GM21528 (cell line): Measurements from ENCODE around the gene CEACAM3.
"Not testable (repeated sequence)": the region's sequence is repeated elsewhere in the genome, so short reads cannot be mapped to it uniquely, and the experiment has no call there.

Experiments
- ATAC-seq: cut with Tn5 transposase; IDR thresholded peaks from one replicate; pipeline ENCODE4 v1.9.1; 2021; ENCODE audit warnings: mild to moderate bottlenecking, moderate library complexity; ENCODE audit not compliant: unreplicated experiment, low FRiP score

The CEACAM3 gene

DNA sequence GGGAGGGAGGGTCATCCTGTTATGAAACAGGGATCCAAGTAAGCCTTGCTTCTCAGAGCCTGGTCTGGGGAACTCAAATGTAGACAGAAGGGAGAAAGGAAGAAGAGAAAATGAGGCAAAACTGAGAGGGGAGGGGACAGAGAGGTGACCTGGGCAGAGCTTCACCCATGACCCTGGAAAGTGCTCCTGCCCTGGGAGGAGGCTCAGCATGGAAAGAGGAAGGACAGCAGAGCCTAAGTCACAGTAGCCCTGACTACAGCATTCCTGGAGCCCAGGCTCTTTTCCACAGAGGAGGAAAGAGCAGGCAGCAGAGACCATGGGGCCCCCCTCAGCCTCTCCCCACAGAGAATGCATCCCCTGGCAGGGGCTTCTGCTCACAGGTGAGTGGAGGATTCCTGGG, at the start of gene CEACAM3:
Gene CEACAM3 (plus strand): TSS at position 226 of the 400 bp plus-strand sequence. CDS start 91 bp downstream, at position 317.
- no peak for ATAC-seq

GRCh38 chr19:41746593-41747227, 49.7 kb upstream of the CEACAM3 start:
- no peak for ATAC-seq

GRCh38 chr19:41748012-41748411, 48.4 kb upstream of the CEACAM3 start:
- ATAC-seq, result no peak

GRCh38 chr19:41750248-41751134, 45.9 kb upstream of the CEACAM3 start:
- not testable (repeated sequence) for ATAC-seq

- no peak for ATAC-seq
Observed at GRCh38 chr19:41753159-41753558, 43.2 kb upstream of the CEACAM3 start.

DNA sequence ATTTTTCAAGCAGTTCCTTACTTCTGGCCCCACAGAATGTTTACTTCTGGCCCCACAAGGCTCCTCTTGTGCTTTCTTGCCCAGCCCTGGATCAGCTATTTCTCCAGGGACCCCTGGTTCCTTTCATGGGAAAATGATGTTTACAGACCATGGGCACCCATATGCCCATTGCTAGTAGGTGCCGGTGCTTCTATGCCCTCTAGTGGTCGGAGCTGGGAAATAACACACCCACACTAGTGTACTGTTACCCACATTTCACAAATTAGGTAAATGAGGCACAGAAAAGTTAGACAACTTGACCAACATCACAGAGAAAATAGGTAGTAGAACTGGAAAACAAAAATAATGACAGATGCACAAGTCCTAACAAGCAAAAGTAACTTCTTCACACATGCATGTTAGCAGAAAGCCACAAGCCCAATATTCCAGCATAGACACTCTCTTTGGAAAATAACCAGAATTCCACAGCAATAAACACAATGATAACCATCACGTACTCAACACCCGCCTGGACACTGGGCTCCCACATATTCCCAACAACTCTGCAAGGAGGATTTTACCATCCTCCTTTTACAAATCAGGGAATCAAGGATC, 42.4 kb upstream of the CEACAM3 start:
- ATAC-seq, result no peak

DNA sequence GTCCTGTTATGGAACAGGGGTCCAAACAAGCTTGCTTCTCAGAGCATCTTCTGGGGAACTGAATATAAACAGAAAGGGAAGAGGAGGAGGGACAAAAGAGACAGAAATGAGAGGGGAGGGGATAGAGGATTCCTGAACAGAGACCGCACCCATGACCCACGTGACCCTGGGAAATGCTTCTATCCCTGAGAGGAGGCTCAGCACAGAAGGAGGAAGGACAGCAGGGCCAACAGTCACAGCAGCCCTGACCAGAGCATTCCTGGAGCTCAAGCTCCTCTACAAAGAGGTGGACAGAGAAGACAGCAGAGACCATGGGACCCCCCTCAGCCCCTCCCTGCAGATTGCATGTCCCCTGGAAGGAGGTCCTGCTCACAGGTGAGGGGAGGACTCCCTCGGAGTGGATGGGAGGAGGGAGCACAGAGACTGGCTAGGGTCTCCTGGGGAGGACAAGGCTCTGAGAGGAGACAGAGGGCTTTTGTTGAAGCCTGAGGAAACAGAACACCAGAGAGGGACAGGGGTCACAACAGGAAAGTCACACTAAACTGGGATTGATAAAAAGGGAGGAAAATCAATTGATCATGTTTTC, 41.0 kb upstream of the CEACAM3 start, which contains the start of gene CEACAM6:
Gene CEACAM6 (plus strand): TSS at position 203 of the 586 bp plus-strand sequence. CDS start 109 bp downstream, at position 312.
- ATAC-seq, result no peak

DNA sequence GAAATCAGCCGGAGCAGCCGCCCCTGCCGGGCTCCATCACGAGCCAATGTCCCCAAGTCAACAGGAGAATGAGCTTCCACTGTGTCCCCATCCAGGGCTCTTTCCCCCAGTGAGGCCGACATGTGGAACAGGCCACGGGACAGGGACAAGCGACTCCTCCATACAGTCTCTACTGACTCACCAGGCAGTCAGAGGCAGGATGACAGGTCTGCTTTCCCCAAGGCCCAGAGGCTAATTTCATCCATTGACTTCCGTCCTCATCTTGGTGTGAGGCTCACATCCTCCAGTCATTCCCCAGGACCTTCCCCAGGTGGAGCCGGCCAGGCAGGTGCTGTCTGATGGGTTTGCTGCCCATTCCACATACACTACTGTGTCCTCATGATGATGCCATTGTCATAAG, 37.5 kb upstream of the CEACAM3 start:
- ATAC-seq, result no peak

DNA sequence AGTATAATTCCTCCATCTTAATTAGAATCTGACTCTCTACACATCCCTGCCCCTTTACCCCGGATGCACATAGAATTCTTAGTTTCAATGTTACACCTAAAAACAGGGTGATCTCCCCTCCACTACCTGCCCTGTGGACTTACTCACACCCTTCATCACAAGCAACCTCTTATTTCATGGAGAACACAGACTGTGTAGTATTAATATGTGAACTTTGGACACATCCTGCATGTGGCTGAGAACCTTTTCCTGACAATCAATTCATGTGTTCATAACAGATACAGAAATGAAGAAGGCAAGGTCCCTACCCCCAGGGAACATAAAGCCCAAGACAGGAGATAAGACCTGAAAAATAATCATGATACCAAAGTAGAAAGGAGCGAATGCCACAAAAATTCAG, 29.3 kb upstream of the CEACAM3 start:
- ATAC-seq, result no peak

DNA sequence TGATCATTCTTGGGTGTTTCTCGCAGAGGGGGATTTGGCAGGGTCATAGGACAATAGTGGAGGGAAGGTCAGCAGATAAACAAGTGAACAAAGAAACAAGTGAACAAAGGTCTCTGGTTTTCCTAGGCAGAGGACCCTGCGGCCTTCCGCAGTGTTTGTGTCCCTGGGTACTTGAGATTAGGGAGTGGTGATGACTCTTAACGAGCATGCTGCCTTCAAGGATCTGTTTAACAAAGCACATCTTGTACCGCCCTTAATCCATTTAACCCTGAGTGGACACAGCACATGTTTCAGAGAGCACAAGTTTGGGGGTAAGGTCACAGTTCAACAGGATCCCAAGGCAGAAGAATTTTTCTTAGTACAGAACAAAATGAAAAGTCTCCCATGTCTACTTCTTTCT, 28.3 kb upstream of the CEACAM3 start:
- not testable (repeated sequence) for ATAC-seq

DNA sequence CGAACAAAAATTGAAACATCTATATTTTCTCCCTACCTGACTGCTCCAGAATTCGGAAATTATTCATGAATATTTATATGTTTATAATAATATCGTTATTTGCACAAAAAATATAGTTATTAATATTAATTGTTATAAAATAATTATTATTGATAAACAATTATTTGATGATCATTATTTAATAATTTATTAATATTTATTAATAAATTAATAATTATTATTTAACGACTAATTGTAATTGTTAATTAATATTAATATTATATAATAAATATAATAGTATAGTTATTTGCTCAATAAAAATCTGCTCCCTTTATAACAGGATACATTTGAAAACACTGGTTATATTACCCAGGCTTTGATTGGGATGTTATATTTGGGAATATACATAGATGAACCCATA, 26.8 kb upstream of the CEACAM3 start:
- no peak for ATAC-seq

DNA sequence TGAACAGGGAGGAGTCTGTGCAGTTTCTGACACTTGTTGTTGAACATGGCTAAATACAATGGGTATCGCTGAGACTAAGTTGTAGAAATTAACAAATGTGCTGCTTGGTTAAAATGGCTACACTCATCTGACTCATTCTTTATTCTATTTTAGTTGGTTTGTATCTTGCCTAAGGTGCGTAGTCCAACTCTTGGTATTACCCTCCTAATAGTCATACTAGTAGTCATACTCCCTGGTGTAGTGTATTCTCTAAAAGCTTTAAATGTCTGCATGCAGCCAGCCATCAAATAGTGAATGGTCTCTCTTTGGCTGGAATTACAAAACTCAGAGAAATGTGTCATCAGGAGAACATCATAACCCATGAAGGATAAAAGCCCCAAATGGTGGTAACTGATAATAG, 25.0 kb upstream of the CEACAM3 start:
- ATAC-seq, result no peak

- no peak for ATAC-seq
Observed at GRCh38 chr19:41774515-41774980, 21.8 kb upstream of the CEACAM3 start.

DNA sequence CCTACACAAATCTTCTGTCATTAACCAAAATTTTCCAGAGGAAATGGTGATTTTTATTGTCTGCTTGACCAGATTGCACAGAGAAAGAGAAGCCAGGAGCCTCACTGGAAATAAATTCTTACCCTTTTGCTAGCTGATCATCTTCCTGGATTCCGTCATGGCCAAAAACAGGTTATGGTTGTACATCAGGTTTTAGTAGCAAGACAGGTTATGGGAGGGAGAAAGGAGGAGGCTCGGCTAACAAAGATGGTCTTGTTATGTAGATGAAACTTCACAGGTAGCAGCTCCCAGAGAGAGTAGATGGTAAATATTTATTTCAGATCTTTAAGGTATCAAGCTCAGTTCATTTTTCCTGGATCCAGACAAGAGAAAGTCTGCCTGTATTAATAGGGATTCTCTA, 19.7 kb upstream of the CEACAM3 start:
- ATAC-seq, result no peak

DNA sequence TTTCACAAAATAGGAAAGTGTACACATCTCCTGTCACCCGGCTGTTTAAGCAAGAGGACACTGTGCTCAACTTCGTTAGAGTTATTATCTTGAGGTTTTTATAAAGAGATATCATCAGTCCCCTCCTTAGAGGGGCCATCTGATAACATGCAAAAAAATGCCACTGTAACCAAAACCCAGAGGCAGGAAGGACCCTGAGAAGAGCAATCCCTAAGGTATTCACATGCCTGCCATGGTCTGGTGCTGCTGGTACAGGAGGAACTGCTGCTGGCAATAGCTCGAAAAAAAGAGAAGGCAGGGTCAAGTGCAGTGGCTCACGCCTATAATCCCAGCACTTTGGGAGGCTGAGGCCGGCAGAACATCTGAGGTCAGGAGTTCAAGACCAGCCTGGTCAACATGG, 12.8 kb upstream of the CEACAM3 start:
- no peak for ATAC-seq

GRCh38 chr19:41784312-41784711, 12.1 kb upstream of the CEACAM3 start:
- ATAC-seq, result no peak

GRCh38 chr19:41784743-41785142, 11.6 kb upstream of the CEACAM3 start:
- no peak for ATAC-seq

- no peak for ATAC-seq
Observed at GRCh38 chr19:41785653-41786052, 10.7 kb upstream of the CEACAM3 start.

GRCh38 chr19:41787055-41787454, 9.3 kb upstream of the CEACAM3 start:
- no peak for ATAC-seq

DNA sequence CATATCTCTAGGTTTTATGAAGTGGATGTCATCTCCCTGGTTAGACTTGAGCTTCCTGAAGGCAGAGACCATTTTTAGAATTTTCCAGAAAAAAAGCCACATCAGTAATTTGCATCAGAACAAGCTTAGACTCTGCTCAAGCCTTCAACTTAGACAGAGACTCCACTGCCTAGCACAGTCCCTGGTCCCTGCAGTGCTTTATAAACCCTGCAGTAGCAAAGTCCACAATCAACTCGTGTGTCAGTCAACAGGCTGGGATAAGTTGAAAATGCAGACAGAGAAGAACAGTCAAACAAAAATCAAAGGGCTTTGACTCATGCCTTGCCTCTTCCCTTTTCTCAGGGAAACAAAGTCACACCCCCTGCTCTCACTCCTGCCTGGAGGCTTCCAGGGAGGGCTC, 7.9 kb upstream of the CEACAM3 start:
- ATAC-seq, result not testable (repeated sequence)

DNA sequence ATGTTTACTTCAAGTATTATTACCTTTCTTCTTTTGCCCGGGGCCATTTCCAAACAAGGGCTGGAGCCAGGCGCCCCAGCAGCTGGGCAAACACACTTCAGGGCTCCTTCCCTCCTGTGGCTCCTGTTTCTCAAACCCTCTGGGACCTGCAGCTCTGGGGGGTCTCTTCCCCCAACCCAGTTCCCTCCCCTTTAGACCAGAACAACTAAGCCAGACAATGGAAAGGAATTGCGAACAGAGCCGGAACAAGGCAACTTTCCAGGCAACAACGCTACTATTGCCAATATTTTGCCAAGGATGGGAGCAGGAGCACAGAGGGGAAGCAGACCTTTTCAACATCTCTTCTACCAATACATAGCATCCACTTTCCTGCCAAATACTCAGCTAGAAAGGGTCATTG, 7.3 kb upstream of the CEACAM3 start:
- ATAC-seq, result not testable (repeated sequence)
